NCI-H524 treated with DMSO at 0.1 percent for 48 hours (cell line): ENCODE measurements around the gene RNASE7.

Experiments used
- DNase-seq: peaks from one replicate; lab custom pipeline; 2025; lab: John Stamatoyannopoulos, UW

RNASE7 gene

DNA sequence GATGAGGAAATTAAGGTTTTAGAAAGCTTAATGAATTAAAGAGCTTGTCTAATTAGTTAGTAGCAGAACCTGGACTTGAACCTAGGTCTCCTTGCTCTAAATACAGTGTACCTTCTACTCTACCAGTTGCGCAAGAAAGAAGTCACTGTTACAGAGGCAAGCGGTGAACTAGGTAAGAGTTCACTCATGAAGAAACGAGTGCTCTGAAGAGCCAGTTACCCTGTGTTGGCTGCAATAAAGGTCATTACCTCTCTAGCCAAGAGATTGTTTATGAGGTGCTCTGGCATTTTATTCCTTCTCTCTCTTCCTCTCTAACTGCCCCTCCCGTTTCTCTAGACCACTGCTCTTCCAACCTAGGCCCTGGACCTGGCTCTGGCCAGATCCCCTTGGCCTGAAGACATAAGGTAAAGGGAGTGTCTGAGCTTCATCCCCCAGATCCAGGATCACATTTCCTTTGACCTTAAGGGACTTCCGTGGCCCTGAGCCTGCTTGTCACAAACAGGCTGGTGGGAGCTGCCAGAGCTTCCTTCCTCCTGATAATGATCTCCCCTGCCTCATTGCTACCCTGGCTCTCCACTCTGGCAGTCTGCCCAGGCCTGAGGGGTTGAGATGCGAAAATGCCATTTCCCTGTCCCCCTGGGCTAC is 1.9 kb downstream of the RNASE7 start:
- DNase-seq = no peak

GRCh38 chr14:21047378-21047781 is 5.2 kb downstream of the RNASE7 start:
- no peak for DNase-seq

- DNase-seq = no peak
Observed at GRCh38 chr14:21048638-21049037, 6.5 kb downstream of the RNASE7 start.

DNA sequence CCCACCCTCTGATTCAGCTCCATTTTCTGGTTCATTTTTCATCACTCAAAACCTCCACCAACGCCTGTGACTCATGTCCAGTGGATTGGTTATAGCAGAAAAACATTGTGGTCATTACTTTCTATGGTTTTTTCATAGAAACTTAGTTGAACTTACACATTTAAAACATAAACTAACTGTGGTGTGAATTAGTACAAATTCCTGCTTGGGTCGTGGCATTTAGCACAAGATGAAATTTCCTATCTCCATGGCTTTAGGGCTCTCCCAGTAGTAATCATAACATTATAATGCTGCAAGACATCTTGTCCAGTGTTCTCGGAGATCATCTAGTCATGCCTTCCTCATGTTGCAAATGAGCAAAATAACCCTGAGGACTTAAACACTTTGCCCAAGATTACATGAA is 7.1 kb downstream of the RNASE7 start:
- DNase-seq = no peak

DNA sequence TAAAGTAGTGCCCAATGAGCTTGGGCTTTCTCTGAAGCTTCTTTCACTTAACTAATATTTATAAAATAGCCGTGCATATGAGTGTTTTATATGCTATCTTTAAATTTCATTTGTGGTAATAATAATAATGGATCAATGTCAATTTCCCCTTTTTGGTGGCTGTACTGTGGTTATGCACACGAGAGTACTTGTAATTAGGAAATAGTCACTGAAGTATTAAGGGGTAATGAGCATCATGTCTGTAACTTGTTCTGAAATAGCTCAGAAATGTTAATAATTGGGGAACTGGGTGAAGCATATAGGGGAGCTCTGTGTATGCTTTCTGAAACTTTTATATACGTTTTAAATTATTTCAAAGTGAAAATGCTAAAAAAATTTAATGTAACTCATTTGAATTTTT is 8.4 kb downstream of the RNASE7 start:
- DNase-seq = no peak

DNA sequence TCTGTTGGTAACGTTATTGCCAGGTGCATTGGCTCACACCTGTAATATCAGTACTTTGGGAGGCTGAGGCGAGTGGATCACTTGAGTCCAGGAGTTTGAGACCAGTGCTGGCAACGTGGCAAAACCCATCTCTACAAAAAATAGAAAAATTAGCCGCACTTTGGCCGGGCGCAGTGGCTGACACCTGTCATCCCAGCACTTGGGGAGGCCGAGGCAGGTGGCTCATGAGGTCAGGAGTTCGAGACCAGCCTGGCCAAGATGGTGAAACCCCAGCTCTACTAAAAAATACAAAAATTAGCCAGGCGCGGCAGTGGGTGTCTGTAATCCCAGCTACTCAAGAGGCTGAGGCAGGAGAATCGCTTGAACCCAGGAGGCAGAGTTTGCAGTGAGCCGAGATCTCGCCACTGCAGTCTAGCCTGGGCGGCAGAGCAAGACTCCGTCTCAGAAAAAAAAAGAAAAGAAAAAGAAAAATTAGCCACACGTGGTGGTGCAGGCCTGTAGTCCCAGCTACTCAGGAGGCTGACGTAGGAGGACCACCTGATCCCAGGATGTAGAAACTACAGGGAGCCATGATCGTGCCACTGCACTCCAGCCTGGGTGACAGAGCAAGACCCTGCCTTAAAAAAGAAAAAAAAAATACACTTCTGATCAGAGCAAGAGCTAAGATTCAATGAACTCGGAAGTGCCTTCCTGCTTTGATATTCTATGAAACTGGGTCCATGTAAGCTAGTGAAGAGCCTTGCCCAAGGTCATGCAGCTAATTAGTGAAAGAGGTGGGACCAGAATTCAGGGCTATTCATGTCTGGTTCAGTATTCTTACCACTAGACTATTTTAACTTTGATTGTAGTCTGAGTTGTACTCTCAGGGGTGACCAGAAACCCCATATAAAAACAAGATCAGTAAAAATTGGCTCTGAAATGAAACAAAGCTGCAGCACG is 11.3 kb downstream of the RNASE7 start:
- DNase-seq = no peak

DNA sequence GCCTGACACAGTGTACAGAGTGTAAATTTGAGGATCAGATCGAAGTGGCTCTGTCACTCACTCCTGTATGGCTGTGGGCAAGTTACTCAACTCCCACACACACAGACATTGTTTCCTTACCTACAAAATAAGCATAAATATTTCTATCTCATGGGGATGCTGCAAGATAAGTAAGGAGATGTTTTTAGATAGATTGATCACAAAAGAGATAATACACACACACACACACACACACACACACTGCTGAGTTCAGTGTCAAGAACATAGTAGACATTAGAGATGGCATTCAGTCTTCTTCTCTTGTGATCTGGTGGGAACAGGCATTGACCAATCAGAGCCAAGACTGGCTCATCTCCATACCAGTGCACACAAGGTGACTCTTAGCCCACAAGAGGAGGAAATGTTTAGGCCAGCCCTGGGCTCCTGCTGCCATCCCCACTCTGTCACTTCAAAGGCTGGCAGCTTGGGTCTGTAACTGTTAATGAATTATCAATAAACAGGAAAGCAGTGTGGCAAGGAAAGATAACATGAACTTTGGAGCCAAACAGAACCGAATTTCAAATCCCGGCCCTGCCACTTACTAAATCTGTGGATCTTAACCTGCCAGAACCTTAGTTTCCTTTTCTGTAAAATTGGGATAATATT is 12.1 kb downstream of the RNASE7 start:
- no peak for DNase-seq

GRCh38 chr14:21054768-21055145 is 12.6 kb downstream of the RNASE7 start:
- DNase-seq = no peak

DNA sequence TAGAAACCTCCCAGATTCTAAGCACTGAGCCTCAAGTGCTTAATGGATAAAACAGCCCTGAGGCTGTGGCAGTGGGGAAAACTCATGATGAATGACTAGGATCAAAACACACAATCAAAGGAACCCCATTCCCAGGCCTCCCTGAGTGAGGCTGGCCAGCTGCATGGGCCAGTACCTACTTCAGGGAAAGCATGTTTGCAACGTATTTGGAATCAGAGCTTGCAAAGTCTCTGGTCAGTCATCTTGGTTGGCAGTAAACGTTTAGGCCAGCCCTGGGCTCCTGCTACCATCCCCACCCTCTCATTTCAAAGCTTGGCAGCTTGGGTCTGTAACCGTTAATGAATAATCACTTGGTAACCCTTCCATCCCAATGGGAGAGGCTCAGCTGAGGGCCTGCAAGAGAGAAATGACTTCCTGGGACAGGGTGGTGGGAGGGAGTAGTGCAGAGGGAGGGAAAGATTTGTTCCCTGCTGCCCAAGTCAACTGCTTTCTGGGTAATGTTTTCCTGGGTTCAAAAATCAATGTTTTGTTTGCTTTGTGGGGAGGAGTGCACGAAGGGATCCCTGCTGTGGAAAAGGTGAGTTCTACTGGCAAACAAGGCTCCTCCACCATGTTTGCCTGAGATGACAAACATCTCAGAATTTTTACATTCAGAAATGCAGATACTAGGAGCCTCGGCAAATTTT is 13.4 kb downstream of the RNASE7 start:
- DNase-seq = no peak

DNA sequence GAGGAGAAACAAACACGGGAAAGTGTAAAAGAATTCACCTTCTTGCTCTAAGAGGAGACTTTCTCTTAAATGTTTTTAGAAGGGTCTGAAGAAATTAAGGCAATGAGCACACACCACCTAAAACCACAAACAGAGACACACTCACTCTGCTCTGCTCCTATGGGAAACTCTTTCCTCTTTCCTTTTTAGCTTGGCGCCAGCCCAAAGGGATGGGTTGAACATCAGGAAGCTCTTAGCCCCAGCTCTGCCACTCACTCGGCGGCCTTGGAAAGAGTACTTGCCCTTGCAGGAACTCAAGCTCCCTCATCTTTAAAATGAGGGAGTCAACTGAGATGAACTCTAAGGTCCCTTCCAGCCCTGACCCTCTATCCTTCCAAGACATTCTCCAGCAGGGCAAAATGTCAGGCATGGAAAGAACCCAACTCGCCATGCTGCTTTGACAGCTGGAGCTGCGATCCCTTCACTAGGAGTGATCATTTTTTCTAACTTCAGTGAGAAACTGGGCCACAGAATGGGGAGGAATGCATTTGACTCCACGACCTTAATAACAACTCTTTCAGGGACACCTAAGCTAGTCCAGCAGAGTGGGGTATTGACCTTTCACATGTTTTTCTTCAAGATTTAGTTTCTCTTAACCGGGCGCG is 14.5 kb downstream of the RNASE7 start:
- no peak for DNase-seq

DNA sequence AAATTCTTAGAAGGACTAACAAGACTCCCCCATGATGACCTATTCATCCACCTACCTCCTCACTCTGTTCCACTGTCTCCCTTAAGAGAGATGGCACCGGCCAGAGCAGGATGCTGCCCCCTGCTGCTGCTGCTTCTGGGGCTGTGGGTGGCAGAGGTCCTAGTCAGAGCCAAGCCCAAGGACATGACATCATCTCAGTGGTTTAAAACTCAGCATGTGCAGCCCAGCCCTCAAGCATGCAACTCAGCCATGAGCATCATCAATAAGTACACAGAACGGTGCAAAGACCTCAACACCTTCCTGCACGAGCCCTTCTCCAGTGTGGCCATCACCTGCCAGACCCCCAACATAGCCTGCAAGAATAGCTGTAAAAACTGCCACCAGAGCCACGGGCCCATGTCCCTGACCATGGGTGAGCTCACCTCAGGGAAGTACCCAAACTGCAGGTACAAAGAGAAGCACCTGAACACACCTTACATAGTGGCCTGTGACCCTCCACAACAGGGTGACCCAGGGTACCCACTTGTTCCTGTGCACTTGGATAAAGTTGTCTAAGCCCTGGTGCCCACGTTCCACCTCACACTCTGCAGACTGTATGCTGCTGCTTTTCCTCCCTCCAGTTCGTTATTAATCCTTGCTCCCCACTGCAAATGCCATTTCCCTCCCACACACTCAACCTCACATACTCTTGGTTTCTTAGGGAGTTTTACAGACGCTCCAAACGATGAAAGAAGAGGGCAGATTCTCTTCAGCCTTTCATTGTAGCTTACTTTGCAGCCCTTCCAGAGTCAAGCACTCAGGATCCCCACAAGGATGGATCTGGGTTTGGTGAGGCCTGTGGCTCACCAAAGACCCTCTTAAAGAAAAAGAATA is 15.9 kb downstream of the RNASE7 start, which contains the start of gene RNASE8:
Gene RNASE8 (plus strand): TSS at position 20 of the 873 bp plus-strand sequence. CDS start 71 bp downstream, at position 91.
- no peak for DNase-seq

- DNase-seq = no peak
Observed at GRCh38 chr14:21058903-21059302, 16.7 kb downstream of the RNASE7 start.

DNA sequence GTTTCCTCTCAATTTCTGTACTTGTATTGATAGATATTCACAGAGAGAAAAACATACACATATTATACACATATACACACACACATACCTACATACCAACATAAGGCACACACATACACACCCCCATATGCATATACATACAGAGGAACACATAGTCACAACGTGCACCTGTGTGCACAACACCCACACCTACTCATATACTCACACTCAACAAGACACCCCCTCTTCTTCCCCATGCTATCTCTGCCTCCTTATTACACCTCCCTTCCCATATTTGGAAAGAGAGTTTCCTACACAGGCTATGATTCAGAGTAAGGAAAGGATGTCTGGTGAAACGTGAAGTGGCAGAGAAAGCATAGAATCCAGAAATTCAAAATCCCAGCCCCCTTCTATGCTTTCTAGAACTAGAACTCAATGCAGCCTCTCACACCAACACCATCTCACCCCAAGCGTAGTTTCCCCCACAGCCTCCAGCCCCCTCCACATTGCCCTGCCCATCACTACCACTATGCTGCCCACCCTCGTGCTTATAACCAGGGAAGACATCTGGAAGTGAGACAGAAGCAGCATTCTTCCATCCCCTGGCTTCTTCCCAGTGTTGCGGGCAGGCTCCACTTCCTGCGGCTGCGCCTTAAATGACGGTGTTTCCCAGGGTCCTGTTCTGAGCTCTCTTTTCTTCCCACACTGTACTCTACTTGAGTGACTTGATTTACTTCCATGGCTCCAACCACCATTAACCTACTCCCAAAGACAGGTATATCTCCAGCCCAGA is 17.9 kb downstream of the RNASE7 start:
- no peak for DNase-seq

DNA sequence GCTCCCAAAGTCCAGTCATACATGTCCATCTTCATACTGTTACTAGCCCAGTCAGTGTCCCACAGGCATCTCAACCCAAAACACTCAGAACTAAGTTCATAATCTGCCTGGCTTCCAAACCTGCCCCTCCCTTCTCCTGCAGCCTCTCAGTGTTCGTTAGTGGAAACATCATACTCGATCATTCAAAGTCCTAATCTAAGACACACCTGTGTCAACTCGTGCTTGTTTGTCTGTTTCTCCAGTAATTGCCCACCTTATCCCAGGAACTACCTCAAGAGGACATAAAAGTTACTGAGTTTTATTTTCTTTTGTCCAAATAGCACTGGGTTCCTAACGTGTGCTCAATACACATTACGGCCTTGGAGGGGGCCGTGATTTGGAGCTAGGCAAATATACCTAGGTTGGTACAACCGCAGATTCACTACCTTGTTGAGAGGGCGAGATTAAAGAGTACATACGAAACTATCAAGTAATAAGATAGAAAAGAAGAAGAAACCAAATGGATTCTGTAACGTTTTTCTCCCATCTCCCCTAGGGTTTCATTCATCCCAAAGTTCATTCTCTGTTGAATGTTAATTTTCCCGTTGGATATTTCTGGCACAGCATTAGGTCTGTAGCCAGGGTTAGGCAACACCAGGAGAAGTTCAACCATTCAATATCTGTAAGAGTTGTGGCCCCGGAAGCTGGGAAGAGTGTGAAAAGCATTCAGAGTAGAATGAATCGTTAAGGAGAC is 18.6 kb downstream of the RNASE7 start:
- no peak for DNase-seq

DNA sequence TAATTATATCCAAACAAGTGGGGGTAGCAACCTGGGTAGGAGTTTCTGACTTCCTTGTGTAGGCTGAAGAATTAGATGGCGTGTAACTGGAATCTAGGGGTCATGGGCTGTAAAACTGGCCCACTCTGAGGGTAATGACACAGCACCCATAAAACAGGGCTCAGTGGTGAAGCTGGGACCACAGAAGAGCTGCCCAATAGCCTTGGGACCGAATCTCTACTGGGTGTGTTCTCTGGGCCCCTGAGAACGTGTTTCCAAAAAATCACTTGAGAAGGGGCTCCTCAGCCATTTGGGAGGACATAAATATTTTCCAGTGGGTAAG is 19.1 kb downstream of the RNASE7 start:
- no peak for DNase-seq

DNA sequence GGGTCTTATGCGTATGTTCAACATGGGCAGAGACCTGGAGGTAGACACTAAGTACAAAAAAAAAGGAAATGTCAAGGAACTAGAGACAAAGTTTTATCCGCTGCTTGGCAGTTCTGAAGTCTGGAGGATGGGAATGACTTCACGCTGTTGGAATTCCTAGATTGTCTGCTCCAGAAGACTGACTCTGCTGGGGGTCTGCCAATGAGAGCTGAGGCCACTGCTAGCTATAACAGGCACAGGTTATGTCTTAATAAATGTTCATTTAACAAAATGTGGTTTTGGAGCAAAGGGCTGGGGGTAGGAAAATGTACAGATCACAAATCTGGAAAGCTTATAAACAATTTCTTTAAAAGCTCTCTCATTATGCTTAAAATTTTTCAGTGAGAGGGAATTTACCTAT is 21.3 kb downstream of the RNASE7 start:
- DNase-seq = no peak

GRCh38 chr14:21066882-21067502 is 24.8 kb downstream of the RNASE7 start:
- DNase-seq = peak; percentile 23

DNA sequence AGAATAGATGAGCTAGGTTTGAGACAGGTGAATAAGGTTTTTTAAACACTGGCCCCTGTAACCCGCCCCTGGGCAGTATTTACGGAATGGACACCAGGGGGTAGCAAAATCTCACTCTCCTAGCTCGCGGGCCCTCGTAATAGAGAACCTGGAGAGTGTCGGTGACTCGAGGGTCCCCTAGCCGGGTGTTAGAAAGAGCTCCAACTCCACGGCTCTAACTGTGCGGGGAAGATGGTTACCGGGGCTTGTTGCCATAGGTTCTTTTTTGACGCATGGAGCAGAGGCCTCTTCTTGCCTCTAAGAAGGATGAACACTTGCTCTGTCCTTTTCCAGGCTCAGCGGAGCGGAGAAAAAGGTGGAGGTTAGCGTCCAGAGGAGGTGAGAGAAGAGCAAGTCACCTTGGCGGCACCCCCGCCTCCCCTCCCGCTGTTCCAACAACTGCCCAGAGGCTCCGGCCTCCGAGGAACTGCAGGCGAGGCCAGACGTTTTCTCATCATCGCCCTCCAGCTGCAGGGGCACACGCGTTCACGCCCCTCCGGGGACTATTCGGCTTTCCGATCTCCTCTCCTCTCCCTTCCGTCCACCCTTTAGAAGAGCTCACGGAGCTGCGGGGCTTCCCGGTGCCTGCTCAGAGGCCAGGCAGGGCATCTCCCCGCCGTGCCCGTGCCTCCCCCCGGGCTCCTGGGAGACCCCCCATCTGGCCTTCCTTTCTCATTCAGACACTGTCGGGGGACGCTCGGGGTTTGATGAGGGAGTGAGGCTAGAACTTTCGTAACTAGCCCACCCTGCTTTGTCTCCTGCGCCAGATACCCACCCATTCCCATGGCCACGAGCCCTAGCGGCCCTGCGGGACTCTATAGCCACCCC is 26.6 kb downstream of the RNASE7 start:
- DNase-seq = peak; percentile 56
